Activated naive CD8-positive, alpha-beta T cell treated with anti-CD3 and anti-CD28 coated beads, Interleukin-2, amount 50 U/mL, for 16 hours (primary cell): ENCODE measurements around the gene POMT2.
"Not testable (repeated sequence)": the region's sequence is repeated elsewhere in the genome, so short reads cannot be mapped to it uniquely, and the experiment has no call there.

ENCODE experiments used
- DNase-seq: peaks from one replicate; pipeline ENCODE4 v3.0.0-alpha.2; 2020; ENCODE audit warnings: low read depth, low spot score

The POMT2 gene

DNA sequence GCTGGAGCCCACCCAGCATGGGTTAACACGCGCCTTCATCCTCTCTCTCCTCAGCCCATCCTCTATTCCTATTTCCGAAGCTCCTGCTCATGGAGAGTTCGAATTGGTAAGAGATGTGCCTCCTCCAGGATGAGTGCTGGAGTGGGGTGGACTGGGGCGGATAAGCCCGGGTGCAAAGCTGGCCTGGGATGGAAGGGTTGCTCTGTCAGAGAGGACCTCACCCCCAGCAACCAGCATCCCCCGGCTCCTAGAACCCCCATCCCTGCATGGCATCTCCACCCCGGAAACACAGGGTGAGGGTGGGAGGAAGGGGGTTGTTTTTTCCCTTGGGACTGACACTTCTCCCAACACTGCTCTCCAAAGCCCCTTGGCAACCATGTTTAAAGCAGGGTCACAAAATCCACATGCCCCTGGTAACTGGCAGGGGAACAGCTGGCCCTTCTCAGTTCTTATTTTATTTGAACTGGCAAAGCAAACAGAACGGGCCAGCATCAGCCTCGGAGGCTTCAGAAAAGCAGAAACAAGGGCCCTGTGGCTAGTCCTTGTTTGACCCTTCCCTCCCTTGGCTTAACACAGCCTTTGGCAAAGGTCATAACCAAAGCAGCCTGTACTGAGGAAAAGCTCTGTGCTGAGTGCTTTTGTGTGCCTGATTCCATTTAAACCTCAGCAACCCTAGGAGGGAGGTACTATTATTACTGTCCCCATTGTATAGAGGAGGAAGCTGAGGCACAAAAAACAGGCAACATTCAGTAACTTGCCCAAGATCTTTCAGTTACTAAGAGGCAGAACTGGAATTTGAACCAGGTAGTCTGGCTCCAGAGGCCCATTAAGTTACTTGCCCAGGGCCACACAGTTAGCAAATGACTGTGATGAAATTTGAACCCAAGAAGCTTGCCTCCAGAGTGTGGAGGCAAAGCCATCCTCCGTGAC is 4.4 kb upstream of the POMT2 start:
- DNase-seq = no peak

DNA sequence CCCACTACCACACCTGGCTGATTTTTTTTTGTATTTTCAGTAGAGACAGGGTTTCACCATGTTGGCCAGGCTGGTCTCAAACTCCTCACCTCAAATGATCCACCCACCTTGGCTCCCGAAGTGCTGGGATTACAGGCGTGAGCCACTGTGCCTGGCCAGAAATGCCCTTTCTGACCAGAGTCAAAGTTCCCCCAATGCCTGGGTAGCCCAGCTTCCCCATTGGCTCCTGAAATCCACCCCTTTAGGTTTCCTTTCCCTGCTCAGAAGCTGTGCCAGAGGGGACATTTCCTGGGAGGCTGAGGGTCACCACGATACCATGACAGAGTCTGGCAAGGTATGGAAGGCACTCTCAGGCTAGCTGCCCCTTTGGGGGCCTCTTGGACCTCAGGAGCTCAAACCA is 3.6 kb upstream of the POMT2 start:
- no peak for DNase-seq

DNA sequence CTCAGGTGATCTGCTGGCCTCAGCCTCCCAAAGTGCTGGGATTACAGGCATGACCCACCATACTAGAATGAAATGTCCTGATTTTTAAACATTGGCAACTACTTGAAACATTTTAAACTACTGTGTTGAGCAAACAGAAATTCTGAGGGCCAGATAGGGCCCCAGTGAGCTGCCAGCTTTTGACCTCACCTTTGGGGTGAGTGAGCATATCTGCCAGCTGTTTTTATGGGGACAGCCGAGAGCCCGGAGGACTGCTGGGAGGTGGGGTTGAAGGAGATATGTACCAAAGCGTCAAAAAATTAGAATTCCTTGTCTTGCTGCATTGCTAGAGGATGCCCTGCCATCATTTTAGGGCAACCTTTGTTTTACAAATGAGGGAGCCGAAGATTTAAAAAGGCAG is 2.9 kb upstream of the POMT2 start:
- DNase-seq = no peak

DNA sequence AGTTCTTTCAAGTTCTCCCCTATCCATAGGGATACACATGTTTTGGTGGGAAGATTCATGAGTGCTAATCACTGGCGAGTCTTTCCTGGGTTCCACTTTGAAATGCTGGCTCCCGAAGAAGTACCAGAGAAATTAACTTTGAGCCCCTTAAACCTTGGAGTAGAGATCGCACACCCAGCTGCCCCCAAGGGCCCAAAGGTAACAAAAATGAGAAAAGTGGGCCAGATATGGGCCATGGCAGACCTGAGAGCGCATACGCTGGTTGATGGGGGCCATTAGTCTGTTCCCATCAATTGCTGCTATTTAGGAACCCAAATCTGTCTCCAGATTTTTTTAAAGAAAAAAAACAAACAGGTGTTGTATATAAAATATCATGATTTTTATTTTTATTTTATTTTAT is 2.3 kb upstream of the POMT2 start:
- DNase-seq = no peak

DNA sequence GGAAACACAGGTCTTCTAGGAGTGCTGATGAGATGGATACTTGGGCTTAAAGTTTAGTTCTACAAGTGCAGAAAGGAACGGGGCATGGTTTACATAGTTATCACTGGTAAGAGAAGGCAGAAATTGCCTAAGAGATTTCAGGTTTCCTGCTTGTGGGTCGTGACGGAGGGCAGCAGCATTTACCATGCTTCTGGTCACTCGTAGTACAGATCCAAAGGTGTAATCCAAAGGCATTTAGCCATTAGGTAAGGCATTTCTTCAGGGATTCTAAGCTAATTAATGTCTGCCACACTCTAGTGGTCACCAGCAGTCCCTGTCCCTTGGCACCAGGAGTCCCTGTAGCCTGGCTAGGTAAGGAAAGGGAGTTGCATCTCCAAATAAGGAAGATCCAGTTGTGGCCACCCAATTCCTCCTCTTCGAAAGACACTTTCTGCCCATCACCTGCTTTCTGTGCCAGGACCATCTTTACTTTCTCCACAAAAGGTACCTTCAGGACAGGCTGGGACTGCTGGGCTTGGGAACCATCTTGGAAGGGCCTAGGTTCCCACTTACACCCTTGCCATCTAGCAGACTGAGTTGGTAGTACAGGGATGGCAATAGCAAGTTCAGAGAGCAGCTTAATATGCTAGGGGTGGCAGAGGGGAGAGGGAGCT is 1.7 kb upstream of the POMT2 start:
- no peak for DNase-seq

DNA sequence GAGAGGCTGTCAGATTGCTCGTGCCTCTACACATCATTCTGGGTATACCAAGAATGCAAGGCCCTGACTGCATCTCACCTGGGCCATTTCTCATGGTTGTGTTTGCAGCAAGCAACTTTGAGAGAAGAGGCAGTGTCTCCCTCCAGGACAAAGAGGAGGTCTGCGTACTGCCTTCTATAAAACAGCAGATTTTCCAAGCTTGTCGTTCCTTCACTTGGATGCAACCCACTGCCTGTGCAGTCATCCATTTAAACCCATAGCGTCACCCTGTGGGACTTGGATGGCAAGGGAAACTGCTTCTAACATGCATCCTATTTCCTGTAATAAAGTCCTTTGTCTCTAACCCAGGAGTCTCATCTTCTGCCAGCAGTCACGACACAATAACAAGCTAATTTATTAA is 1.3 kb downstream of the POMT2 start:
- DNase-seq = no peak

DNA sequence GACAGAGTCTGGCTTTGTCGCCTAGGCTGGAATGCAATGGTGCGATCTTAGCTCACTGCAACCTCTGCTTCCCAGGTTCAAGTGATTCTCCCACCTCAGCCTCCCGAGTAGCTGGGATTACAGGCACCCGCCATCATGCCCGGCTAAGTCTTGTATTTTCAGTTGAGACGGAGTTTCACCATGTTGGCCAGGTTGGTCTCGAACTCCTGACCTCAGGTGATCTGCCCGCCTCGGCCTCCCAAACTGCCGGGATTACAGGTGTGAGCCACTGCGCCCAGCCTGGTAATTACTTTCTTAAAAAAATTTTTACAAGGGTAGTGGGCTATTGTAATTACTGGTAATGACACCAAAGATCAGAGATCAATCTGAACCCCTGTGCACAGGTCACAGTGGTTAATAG is 1.9 kb downstream of the POMT2 start:
- DNase-seq = not testable (repeated sequence)

DNA sequence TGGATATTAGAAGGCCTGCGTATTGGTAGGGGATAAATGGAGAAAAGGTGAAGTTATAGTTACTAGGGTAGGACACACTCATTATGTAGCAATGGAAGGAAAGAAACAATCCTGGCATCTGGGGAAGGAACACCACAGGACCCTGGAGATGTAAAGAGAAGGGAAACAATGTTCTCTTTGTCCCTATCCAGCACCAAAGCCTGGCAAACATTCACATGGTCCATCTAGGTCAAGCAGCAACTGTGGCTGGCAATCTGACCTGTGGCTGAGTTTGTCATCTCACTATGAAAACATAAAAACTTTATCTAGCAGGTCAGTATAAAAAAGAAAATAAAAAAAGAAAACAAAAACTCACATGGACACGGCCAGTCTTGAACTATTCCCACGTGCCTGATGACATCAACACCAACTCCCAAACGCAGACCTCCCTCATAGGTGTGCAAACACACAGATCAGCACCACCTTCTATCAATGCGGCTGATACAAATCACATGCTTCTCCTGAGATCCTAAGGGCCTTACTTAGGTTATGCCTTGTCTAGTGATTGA is 2.6 kb downstream of the POMT2 start:
- DNase-seq = no peak

DNA sequence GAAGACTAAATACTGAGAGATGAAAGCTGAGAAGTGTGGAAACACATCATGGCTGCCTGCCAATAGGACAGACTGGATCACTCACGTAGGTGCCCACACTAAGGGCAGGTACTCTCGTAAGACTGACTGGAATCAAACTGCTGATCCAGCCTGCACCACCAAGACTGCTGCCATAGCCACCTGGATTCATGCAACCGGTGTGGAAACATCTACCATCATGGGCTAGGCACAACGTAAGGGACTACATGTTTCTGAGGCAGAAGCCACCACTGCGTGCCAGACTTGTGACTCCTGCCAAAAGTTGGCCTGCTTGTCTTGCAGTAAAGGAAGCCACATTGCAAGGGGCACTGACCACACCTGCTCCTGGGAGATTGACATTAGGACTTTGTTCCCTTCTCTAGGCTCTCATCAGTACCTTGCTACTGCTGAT is 3.8 kb downstream of the POMT2 start:
- no peak for DNase-seq

DNA sequence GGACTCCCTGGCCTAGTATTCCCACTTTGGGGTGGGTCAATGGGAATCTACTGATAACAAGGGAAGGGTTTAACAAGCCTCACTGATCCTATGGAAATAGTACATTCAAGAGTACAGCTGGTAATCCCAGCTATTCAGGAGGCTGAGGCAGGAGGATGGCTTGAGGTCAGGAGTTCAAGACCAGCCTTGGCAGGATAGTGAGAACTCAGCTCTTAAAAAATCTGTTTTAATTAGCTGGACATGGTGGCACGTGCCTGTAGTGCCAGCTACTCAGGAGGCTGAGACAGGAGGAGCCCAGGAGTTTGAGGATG is 4.5 kb downstream of the POMT2 start:
- no peak for DNase-seq

DNA sequence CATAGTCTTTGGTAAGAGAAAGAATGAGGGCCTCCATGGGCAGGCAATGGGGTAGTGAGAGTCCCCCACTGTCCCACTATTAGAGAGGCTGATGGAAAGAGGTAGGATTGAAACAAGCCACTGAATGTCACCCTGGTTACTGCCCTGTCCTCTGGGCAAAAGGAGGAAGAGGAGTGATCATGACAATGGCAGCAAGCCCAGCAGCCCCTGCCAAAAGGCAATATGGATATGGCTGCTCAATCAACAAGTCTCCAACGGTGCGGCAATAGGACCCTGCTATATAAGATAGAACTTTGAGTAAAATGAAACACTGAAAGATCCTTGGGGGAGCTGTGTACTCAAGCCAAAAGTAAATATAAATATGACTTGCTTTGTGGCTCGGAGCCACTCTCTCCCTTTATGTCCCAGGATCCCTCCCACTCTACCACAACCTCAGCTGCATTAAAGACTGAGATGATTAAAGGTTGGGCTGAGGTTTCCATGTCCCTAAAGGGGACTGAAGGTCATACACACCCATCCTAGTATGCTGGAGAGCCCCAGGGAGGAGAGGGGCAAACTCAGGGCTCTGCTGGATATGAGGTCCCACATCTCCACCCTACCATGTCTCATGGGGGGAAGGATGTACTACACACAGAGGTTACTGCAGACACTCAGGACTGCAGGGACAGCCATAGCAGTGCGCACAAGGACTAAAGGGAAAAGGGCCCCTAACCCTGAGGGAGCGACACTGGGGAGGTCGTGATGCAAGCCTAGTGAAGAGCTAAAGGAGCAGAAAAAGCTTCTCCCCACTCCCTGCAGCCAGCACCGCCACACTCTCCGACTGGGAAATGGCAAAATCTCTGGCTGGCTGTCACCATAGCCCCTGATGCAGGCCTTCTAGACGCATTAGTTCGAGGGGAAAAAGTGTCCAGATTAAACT is 5.9 kb downstream of the POMT2 start:
- no peak for DNase-seq

DNA sequence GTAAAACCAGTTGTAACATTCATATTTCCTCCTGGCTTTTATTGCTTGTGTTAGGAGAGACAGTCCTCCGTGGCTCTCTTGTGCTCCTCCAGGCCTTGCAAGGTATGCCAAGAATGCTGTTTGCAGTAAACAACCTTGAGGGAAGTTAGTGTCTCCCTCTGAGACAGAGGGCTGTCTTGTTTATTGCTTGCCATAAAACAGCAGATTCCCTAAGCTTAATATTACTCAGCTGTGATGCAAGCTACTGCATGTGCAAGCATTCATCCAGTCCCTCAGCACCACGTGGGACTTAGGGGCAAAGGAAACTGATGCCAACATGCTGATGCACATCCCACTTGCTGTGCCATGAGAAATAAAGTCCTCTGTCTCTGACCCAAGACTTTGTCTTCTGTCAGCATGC is 6.6 kb downstream of the POMT2 start:
- no peak for DNase-seq

DNA sequence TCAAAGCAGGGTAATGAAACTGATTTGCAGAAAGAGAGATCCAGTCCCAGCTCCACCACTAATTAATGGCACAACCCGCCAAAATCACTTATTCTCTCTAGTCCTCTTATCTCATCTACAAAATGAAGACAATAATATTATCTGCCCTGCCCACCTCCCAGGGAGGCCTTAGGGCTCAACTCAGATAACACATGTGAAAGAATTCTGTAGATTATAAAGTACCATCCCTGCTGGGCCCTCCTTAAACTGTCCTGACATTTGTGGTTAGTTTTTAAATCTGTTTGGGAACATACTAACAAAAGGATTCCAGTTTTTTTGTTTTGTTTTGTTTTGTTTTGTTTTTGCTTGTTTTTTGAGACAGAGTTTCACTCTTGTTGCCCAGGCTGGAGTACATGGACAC is 7.3 kb downstream of the POMT2 start:
- no peak for DNase-seq

DNA sequence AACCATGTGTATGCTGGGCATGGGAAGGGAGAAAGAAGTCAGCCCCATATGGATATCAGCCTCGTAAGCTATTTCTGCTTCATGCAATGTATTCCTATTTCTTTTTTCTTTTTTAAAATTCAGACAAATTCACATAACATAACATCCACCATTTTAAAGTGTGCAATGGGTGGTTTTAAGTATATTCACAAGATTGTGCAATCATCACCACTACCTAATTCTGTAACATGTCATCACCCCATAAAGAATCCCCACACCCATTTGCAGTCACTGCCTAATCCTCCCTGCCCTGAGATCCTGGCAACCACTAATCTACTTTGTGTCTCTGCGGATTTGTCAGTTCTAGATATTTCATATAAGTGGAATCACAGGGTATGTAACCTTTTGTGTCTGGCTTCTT is 9.5 kb downstream of the POMT2 start:
- DNase-seq = no peak

DNA sequence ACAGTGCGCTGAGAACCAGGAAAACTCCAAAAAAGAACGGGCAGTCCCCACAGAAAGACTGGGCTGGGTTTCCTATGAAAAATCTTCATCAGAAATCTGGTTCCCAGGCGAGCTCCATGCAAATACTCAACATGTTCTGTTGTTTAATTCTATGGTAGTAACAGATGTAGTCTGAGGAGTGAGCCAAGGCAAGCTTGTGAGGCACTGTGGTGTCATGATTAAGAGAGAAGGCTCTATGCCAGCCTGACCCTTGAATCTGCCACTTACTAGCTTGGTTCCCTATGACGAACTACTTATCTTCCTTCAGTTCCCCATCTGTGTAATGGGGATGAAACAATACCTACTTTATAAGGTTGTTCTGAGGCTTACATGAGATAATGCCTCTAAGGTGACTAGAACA is 10.7 kb downstream of the POMT2 start:
- DNase-seq = no peak

DNA sequence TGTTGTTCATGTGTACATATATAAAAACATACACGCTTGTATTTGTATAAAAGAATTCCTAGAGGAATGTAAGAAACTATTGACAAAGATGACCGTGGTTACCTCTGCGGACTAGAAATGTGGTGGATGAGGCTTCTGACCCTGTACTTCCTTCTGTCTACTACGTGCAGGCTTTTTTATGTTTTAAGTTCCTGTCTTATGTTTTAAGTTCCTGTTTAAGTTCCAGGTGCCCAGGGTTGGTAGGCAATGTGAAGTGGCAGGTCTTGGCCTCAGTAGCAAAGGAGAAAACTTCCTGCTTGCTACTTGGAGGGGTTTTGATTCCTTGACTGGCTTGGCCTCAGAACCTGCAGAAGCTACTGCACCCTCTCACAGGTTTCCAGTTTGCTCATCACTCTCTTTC is 11.6 kb downstream of the POMT2 start:
- DNase-seq = no peak

DNA sequence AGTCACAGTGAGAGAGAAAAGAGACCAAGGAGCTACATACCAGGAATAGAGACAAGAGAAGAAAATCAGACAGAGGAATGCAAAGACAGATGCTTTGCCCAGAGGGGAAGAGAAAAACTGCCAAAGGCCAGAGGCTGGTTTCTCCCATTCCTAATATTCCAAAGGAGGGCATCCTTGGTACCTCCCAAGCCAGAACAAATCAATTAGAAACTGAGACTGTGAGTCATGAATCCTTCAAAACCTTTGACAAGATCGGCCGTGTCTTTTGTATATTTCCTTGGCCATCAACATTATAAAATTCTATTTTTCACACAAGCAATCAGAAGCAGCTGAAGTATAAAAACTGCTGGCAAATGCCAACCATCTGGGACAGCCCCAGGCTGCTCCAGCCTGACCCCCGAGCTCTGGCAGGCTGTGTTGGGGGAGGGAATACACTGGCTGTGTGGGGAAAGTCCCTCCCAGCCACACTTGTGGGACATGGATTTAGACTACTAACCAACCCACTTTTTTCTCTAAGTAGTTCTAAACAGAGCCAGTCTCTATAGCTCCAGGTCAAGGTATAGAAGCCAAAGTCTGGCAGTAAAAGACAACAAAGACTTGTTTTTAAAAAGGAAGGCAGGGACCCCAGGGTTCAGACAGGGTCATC is 13.7 kb downstream of the POMT2 start:
- no peak for DNase-seq

DNA sequence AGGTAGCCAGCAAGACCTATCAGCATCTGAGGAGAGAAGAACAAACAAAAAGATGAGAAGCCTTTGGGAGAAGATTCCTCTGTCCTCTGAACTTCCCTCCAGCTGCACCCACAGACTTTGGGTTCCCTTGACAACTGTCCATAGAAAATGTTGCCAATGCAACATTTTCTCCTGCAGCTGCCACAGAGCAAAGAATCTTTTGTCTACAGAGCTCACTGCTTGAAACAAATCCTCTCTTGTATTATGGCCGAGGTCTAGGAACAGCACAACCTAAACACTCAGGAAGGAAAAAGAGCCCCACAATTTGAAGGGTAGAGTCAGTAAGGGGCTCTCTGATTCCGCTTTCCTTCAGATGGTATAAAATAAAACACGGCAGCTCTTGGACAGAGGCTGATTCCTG is 14.3 kb downstream of the POMT2 start:
- no peak for DNase-seq

DNA sequence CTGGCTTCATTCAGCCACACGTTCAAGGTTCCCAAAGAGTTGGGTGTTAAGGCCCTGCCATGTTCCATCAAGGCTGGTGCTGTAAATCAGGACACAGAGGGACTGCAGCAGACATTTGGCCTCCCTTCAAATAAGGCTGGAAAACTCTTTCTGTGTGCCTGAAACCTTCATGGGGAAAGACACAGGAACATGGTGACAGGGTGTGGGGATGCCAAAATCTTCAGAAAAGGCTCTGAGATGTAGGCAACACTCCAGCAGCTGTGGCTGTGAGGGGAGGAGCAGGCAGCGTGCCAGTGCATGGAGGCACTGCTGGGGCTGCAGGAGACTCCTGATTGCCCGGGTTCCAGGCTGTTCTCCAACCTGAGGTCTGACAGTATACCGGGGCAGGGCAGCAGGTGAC is 15.0 kb downstream of the POMT2 start:
- DNase-seq = no peak

DNA sequence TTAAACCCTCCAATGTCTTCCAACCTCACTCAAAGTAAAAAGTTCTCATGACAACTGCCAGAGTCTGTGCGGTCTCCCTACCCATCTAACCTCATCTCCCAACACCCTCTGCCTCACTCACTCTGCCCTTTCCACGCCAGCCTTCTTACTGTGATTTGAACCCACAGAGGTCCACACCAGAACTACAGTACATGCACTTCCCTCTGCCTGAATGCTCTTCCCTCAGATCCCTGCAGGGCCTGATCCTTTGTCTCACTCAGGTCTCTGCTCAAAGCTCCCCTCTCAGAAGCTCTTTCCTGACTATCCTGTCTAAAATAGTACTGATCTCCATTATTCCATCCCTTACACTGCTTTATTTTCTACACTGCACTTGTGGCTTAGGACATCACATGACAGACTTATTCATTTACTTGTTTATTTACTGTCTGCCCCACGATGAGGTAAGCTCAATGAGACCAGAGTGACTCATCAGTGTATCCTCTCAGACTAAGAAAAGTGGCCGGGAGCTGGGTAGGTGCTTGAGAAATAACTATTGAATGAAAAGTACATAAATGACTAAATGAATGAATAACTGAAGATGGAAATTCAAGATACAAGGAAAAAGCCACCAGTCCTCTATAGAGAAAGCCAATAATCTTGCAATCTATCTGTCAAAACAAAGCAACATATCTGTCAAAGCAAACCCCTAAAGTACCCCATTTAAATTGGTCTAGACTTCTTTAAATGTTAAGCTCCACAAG is 17.1 kb downstream of the POMT2 start:
- DNase-seq = no peak

DNA sequence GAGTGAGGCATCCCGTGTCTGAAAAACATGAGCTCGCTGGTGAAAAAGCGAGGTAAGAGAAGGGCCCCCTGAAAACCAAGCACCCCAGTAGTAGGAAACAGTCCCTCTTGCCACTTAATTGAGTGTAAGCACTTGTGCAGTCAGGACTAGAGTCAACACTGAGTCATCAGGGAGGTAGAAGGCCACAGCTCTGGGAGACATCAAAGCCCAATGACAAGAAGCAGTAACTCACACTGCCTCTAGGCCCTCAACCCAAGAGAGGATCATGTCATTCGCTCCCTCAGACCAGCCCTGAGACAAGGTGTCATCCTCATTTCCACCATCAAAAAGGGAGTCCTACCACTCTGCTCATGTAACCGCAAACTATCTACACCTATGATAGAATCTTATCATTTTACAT is 17.8 kb downstream of the POMT2 start:
- no peak for DNase-seq
